SK-N-MC (cell line): ENCODE results near the gene NAE1.

Experiments used
- DNase-seq: peaks from one replicate; pipeline ENCODE4 v3.0.0-alpha.2; 2011; ENCODE audit warnings: low read depth, low spot score
- H3K27ac ChIP-seq: fragments of 200-600 bp; sonication (generic); 2 replicates; pipeline ENCODE4 v1.5.1; 2016; ENCODE audit warnings: mixed run types
- H3K36me3 ChIP-seq: fragments of 200-600 bp; sonication (generic); 2 replicates; pipeline ENCODE4 v1.6.1; 2017; ENCODE audit warnings: antibody characterized with exemption, low read length, mixed read lengths; ENCODE audit not compliant: insufficient read depth
- H3K4me3 ChIP-seq: fragments of 200-600 bp; sonication (generic); 2 replicates; pipeline ENCODE4 v1.5.1; 2016
- H3K9ac ChIP-seq: fragments of 200-600 bp; sonication (generic); 2 replicates; pipeline ENCODE4 v1.8.0; 2017; ENCODE audit warnings: mixed run types, mixed read lengths; ENCODE audit not compliant: insufficient read length
- H3K9me3 ChIP-seq: fragments of 200-600 bp; sonication (generic); 2 replicates; pipeline ENCODE4 v1.6.1; 2017; ENCODE audit warnings: low read depth, mild to moderate bottlenecking, antibody characterized with exemption, low read length, moderate library complexity, mixed read lengths
- EZH2 ChIP-seq: fragments of 200-600 bp; sonication (generic); IDR thresholded peaks from one replicate; pipeline ENCODE4 v1.6.1; 2017; ENCODE audit warnings: antibody characterized with exemption
- FOXP2 ChIP-seq: optimal IDR thresholded peaks from 2 replicates; pipeline ENCODE3; 2011; ENCODE audit warnings: mild to moderate bottlenecking, moderate library complexity; ENCODE audit not compliant: insufficient read depth; ENCODE audit errors: extremely low read length, control extremely low read depth
- POLR2AphosphoS5 ChIP-seq: IDR thresholded peaks from 2 replicates; pipeline ENCODE4 v1.6.1; 2012; ENCODE audit warnings: mild to moderate bottlenecking, low read depth, low read length, borderline replicate concordance

Gene NAE1

GRCh38 chr16:66845791-66846221, 15.0 kb upstream of the NAE1 start:
- Histone ChIP-seq H3K27ac (no peak overlapping the region), H3K9me3 (no peaks in the 10 kb centered on the region), H3K9ac (no peak overlapping the region), H3K36me3 (no peaks in the 10 kb centered on the region), H3K4me3 (no peak overlapping the region)
- TF ChIP-seq FOXP2 (no peak), EZH2 (no peak), POLR2AphosphoS5 (no peak)
- no peak for DNase-seq

- Histone ChIP-seq H3K9ac (no peak overlapping the region), H3K27ac (no peak overlapping the region), H3K4me3 (peak overlapping the region; percentile 22; the same call in 1 of the 2 replicates), H3K36me3 (no peaks in the 10 kb centered on the region), H3K9me3 (no peaks in the 10 kb centered on the region)
- no peak for DNase-seq
- no peak for TF ChIP-seq FOXP2
- no peak for TF ChIP-seq EZH2
- no peak for TF ChIP-seq POLR2AphosphoS5
These were observed 14.3 kb upstream of the NAE1 start for GRCh38 chr16:66845080-66845410.

GRCh38 chr16:66844342-66845079, 13.7 kb upstream of the NAE1 start, which contains the start of gene CA7:
Gene CA7 (plus strand): TSS chr16:66844414. CDS start chr16:66844488, 74 bp downstream.
- no peaks in the 10 kb centered on the region for H3K36me3 ChIP-seq
- no peak within 1 kb of the TSS for H3K27ac ChIP-seq
- no peaks in the 10 kb centered on the region for H3K9me3 ChIP-seq
- H3K9ac ChIP-seq = no peak within 1 kb of the TSS
- no peak for DNase-seq
- TF ChIP-seq FOXP2 (no peak), POLR2AphosphoS5 (no peak), EZH2 (no peak)
- H3K4me3 ChIP-seq = peak within 1 kb of the TSS; percentile 22; the same call in 1 of the 2 replicates

- Histone ChIP-seq H3K9me3 (no peaks in the 10 kb centered on the region), H3K36me3 (no peaks in the 10 kb centered on the region), H3K27ac (no peak overlapping the region), H3K9ac (no peak overlapping the region), H3K4me3 (no peak overlapping the region)
- no peak for TF ChIP-seq EZH2
- no peak for TF ChIP-seq FOXP2
- TF ChIP-seq POLR2AphosphoS5 = no peak
- DNase-seq = no peak
These were observed 13.2 kb upstream of the NAE1 start for GRCh38 chr16:66844009-66844341.

GRCh38 chr16:66843191-66843590, 12.4 kb upstream of the NAE1 start:
- H3K9me3 ChIP-seq = no peaks in the 10 kb centered on the region
- no peak for DNase-seq
- no peak overlapping the region for H3K4me3 ChIP-seq
- TF ChIP-seq EZH2 = no peak
- no peak for TF ChIP-seq POLR2AphosphoS5
- TF ChIP-seq FOXP2 = no peak
- no peak overlapping the region for H3K27ac ChIP-seq
- no peak overlapping the region for H3K9ac ChIP-seq
- H3K36me3 ChIP-seq = no peaks in the 10 kb centered on the region

GRCh38 chr16:66842765-66843164, 12.0 kb upstream of the NAE1 start:
- Histone ChIP-seq H3K36me3 (no peaks in the 10 kb centered on the region), H3K4me3 (no peak overlapping the region), H3K9ac (no peak overlapping the region), H3K27ac (no peak overlapping the region), H3K9me3 (no peaks in the 10 kb centered on the region)
- DNase-seq = no peak
- TF ChIP-seq POLR2AphosphoS5 = no peak
- TF ChIP-seq FOXP2 = no peak
- no peak for TF ChIP-seq EZH2

GRCh38 chr16:66841366-66841765, 10.6 kb upstream of the NAE1 start:
- no peaks in the 10 kb centered on the region for H3K36me3 ChIP-seq
- no peaks in the 10 kb centered on the region for H3K9me3 ChIP-seq
- no peak overlapping the region for H3K4me3 ChIP-seq
- TF ChIP-seq POLR2AphosphoS5 (no peak), EZH2 (no peak), FOXP2 (no peak)
- no peak overlapping the region for H3K27ac ChIP-seq
- no peak for DNase-seq
- no peak overlapping the region for H3K9ac ChIP-seq

- TF ChIP-seq EZH2 (no peak), POLR2AphosphoS5 (no peak), FOXP2 (no peak)
- no peaks in the 10 kb centered on the region for H3K9me3 ChIP-seq
- no peak overlapping the region for H3K4me3 ChIP-seq
- no peak overlapping the region for H3K9ac ChIP-seq
- no peaks in the 10 kb centered on the region for H3K36me3 ChIP-seq
- no peak overlapping the region for H3K27ac ChIP-seq
- DNase-seq = no peak
These were observed 10.1 kb upstream of the NAE1 start for GRCh38 chr16:66840883-66841282.

GRCh38 chr16:66834746-66835145, 4.0 kb upstream of the NAE1 start:
- Histone ChIP-seq H3K36me3 (no peaks in the 10 kb centered on the region), H3K4me3 (no peak overlapping the region), H3K27ac (no peak overlapping the region), H3K9ac (no peak overlapping the region), H3K9me3 (no peaks in the 10 kb centered on the region)
- DNase-seq = no peak
- TF ChIP-seq FOXP2 (no peak), POLR2AphosphoS5 (no peak), EZH2 (no peak)
